ENCODE measurements around the gene VPS37D.

The VPS37D gene

GRCh38 chr7:73623798-73624668 lies 43.6 kb upstream of the VPS37D start, which contains the start of gene MLXIPL:
Gene MLXIPL, minus strand, starts transcription at chr7:73624522. Its CDS starts 30 bp downstream, at chr7:73624492.
- no peak for TF ChIP-seq CTCF (IDR thresholded peaks at IDR 0.05; ENCODE audit: low read depth, low read length, missing control alignments)
- no peak within 1 kb of the TSS for H3K4me3 ChIP-seq (ENCODE audit: low read depth, low read length)
- DNase-seq (ENCODE audit: low read depth), result no peak

GRCh38 chr7:73624669-73625001 lies 43.0 kb upstream of the VPS37D start:
- DNase-seq (ENCODE audit: low read depth), result no peak
- no peak overlapping the region for H3K4me3 ChIP-seq (ENCODE audit: low read depth, low read length)
- TF ChIP-seq CTCF (IDR thresholded peaks at IDR 0.05; ENCODE audit: low read depth, low read length, missing control alignments), result no peak

GRCh38 chr7:73625276-73625675 lies 42.4 kb upstream of the VPS37D start:
- no peak for TF ChIP-seq CTCF (IDR thresholded peaks at IDR 0.05; ENCODE audit: low read depth, low read length, missing control alignments)
- DNase-seq (ENCODE audit: low read depth), result no peak
- H3K4me3 ChIP-seq (ENCODE audit: low read depth, low read length), result no peak overlapping the region

- TF ChIP-seq CTCF (IDR thresholded peaks at IDR 0.05; ENCODE audit: low read depth, low read length, missing control alignments), result no peak
- no peak for DNase-seq (ENCODE audit: low read depth)
- no peak overlapping the region for H3K4me3 ChIP-seq (ENCODE audit: low read depth, low read length)
Observed at GRCh38 chr7:73626814-73627213, 40.8 kb upstream of the VPS37D start.

GRCh38 chr7:73628504-73628903 lies 39.1 kb upstream of the VPS37D start:
- no peak for DNase-seq (ENCODE audit: low read depth)
- TF ChIP-seq CTCF (IDR thresholded peaks at IDR 0.05; ENCODE audit: low read depth, low read length, missing control alignments), result no peak
- no peak overlapping the region for H3K4me3 ChIP-seq (ENCODE audit: low read depth, low read length)

- no peak for TF ChIP-seq CTCF (IDR thresholded peaks at IDR 0.05; ENCODE audit: low read depth, low read length, missing control alignments)
- no peak overlapping the region for H3K4me3 ChIP-seq (ENCODE audit: low read depth, low read length)
- DNase-seq (ENCODE audit: low read depth), result no peak
Observed at GRCh38 chr7:73631558-73631957, 36.1 kb upstream of the VPS37D start.

- no peak for TF ChIP-seq CTCF (IDR thresholded peaks at IDR 0.05; ENCODE audit: low read depth, low read length, missing control alignments)
- no peak for DNase-seq (ENCODE audit: low read depth)
Observed at GRCh38 chr7:73633323-73633722, 34.3 kb upstream of the VPS37D start.

More at GRCh38 chr7:73633323-73633722, 34.3 kb upstream of the VPS37D start:
- no peak overlapping the region for H3K4me3 ChIP-seq (ENCODE audit: low read depth, low read length)

Measured in GM12864 (cell line).